HG03196 (cell line): Measurements from ENCODE around the gene YES1.

Experiments
- ATAC-seq: cut with Tn5 transposase; IDR thresholded peaks from one replicate; pipeline ENCODE4 v1.9.1; 2021; ENCODE audit not compliant: unreplicated experiment

YES1 gene

DNA sequence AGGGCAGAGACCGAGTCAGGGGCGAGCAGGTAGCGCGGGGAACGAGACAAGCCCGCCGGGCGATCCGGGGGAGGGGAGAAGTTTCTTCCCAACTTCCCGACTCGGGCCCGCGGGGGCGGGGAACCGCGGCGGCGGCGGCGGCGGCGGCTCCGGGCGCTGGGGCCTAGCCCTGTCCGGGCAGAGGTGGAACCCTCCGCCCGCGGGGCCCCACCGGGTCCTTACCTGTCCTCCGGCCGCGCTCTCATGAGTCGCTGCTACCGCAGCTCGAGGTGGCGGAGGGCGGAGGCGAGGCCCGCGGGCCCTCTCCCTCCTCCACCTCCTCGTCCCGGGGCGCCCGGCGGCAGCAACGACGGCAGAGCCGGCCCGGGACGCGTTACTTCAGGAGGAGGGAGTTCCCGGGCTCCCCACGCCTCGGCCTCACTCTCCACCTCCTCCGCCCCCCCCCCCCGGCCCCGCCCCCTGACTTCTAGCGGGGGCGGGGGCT is at the start of gene YES1:
Gene YES1, minus strand, starts transcription at position 351 of the 484 bp plus-strand sequence. CDS start 55,415 bp downstream, outside the sequence.
- ATAC-seq = peak; percentile 28

DNA sequence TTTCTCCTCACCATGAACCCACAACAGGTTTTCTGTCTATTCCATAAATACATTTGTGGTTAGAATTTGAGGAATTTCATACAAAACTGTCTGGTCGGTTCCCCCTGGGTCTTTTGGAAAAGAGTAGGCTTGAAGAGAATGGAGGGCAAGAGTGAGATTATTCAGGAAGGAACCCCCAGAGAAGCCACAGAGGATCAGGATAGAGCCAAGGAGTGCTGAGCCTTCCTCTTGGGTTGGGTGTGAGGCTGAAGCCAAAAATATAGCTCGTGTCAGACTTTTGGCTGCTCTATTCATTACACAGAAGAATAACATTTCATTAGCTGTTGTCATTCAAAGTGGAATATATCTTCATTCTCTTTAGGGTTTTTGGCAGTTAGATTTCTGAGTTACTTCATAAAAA is 45.9 kb upstream of the YES1 start:
- ATAC-seq = no peak

DNA sequence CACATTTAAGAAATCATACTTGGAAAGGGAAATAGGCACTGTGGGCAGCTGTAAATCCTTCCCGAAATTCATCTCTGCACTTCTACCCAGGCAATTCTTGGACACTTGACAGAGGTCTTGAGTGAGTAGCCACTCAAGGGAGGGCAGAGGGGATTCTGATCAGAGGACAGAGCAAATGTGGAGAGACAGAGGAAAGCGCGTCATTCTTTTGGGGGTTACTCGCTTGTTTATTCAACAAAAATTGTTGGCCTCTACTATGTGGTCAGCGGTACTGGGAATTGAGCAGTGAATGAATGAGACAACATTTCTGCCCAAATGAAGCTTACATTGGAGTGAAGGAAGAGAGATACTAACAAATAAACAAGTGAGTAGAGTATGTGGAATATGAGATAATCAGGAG is 41.4 kb upstream of the YES1 start:
- no peak for ATAC-seq

DNA sequence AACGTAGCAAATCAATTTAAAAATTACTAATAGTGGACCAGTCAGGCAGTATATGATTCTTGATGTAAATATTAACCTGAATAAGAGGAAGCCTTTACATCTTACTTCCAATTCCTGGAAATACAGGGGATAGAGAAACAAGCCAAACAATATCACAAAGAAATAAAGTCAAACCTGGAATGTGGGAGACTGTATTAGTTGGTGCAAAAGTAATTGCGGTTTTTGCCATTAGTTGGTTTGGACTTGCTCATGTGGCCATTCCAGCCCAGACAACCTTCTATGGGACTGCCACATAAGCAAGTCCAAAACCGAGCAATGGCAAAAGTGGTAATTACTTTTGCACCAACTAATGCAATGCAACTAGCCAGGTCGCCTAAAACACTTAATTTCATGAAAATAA is 38.9 kb upstream of the YES1 start:
- ATAC-seq = no peak

DNA sequence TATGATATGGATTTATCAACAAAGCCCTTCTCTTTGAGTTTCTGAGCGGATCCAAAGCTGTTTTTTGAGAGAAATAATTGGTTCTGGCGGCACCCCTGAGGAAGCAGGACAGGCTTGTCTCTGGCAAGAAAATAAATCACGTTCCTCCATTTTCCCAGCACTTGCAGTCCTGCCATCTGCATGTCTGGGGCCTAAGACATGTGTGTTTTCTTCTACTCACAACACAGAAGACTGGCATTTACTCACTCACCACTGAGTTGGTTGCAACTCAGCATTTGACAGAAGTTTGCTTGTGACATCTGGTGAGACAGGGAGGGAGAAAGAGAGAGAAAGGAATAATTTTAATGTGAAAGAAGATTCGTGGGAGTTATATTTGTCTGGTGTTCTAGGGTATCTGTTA is 37.0 kb upstream of the YES1 start:
- no peak for ATAC-seq

DNA sequence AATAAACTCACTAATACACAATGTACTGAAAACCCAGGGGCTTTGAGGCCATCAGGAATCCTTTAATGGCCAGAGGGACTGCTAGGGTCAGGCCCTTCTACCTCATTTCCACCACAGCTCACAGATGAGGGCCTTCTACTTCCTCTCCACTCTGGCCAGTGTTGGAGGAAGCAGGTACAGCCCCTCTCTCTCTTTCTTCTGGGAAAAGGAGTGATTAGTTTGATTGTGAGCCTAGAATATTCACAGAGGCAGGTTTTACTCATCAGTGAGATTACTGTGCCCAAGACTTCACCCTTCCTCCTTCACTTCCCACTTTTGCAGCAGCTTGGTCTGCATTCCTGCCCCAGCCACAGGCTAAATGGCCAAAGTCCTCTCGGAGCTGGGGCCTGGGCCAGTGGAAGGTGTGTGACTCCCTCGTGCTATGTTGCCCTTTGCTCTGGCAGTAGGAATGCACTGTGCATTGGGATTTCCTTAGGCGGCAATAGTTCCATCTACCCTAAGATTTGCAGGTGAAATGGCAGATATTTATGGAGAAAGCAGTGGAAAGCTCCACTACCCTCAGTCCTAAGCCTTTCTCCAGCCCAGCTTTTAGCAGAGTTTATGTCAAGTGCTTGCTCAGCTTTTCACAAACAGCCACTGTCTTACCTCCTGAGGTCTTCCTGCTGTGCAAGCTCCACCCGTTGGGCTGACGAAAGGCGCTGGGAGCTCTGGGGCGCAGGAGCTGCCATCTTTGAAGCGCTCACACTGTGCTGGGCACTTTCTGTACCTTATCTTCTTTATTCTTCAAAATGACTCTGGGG is 36.2 kb upstream of the YES1 start:
- ATAC-seq = no peak

DNA sequence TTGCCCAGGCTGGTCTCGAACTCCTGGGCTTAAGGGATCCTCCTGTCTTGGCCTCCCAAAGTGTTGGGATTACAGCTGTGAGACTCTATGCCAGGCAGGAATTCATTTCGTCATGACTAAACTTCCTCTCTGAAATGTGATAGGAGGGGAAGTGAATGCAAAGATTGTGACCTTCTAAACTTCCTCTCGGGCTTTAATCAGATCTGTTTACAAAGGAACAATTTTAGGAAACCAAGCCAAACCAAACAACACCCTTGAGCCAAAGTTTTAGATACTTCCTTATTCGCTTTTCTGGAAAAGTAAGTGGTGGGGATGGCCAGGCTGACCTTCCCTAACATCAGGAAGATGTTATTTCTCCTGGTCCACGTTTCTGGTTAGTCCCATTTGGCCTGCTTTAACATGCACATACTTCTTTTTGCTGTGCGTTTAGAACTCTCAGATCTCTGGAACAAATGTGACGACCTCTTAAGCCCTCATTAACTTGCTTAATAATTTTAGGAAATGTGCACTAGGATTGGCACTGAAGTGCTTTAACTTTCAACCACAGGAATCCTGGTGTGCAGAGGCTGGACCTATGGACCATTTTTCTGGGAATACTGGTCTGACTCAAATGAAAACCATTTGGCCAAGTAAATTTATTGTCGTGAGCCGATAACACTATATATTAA is 33.2 kb upstream of the YES1 start:
- no peak for ATAC-seq

DNA sequence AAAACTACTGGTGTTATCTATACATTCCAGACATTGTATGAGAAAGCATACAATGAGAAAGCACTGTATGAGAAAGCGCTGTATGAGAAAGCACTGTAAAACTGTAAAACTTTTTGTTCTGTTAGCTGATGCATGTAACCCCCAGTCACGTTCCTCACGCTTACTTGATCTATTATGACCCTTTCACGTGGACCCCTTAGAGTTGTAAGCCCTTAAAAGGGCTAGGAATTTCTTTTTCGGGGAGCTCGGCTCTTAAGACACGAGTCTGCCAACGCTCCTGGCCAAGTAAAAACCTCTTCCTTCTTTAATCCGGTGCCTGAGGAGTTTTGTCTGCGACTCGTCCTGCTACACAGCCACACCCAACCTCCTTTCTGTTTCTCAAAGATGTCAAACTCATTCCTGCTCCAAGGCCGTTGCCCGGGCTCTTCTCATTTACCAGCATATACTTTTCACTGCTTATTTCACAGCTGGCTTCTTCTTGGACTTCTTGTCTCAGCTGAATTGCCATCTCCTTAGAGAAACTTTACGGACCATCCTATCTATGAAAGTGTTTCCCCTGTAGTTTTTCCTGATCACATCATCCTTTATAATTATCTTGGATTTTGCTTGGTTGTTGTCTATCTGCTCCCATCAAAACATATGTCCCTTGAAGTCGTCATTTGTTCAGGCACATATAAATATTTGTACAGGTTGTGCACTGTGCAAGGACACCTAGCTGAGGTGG is 29.8 kb upstream of the YES1 start:
- ATAC-seq = no peak

DNA sequence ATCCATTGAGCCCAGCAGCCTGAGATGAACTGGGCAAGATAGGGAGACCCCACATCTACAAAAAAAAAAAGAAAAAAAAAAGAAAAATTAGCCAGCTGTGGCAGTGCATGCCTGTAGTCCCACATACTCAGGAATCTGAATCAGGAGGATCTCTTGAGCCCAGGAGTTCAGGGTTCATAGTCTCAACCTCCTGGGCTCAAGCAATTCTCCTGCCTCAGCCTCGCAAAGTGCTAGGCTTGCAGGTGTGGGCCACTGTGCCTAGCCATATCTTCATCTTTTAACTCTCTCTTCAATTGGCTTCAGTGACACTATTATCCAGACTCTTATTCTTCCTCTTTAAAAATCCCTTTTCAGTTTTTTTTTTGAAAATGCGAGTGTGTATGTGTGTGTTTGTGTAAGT is 28.5 kb upstream of the YES1 start:
- ATAC-seq = no peak

DNA sequence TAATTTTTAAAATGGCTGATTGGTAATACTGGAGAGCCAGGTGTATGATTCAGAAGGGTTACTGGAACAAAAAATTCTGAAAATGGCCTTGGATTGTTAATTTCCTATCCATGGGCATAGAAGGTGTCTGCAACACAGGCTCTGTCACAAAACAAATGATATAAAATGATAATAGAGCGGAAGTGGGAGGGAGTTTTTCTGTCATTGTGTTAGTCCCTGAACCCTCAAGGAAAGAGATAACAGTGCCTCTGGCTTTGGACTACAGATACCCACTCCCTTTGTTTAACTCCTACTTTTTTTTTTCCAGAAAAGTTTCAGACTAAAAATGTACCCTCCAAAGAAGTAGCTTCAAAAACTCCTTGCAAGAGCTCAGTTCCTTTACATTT is 28.0 kb upstream of the YES1 start:
- ATAC-seq = no peak

DNA sequence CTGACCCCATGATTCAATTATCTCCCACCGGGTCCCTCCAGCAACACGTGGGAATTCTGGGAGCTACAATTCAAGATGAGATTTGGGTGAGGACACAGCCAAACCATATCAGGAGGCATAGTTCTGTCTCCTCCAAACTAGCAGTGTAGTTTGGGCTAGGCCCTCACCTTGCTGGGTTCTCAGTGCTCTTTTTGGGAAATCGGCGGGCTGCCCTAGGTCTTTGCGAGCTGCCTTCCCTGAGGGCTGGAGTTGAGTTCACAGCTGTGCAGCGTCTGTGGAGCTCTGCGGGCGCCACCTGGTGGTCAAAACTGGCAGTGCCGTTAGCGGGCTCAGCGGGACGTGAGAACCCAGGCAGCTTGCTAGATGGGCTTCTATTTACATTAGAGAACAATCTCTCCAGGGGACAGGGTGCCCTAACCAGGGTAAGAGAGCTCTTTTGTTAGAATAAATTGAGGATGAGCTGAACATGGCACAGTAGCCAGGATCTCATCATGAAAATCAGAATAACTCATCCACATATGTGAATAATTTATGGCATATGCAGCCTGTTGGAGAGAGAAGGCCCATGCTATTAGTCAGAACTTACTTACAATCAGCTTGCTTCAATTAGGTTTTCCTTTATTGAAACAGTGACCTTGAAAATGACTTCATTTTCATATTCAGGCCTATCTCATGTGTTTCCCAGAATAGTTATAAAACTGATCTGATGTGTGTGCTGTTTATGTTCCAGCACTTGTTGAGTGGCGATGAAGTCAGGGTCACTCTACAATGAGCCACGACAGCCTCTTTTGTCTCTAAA is 27.4 kb upstream of the YES1 start:
- peak; percentile 96 for ATAC-seq

DNA sequence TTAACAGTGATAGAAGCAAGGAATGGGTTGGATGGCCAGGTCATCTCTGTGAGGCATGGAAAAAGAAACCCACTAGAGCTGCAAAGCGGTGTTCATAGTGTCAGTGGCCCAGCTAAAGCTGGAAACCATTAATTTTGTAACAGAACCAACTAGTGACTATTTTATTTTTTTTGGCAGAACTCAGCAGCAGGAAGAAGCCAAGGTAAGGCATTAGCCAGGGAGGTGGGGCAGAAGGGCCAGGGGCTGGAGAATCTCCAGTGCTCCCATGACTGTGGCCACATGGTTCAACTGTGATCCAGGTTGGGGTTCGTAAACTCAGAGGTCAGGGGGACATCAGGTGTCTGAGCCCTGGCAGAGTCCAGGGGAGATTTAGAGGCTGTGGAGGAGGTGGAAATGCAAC is 25.9 kb upstream of the YES1 start:
- ATAC-seq = no peak

DNA sequence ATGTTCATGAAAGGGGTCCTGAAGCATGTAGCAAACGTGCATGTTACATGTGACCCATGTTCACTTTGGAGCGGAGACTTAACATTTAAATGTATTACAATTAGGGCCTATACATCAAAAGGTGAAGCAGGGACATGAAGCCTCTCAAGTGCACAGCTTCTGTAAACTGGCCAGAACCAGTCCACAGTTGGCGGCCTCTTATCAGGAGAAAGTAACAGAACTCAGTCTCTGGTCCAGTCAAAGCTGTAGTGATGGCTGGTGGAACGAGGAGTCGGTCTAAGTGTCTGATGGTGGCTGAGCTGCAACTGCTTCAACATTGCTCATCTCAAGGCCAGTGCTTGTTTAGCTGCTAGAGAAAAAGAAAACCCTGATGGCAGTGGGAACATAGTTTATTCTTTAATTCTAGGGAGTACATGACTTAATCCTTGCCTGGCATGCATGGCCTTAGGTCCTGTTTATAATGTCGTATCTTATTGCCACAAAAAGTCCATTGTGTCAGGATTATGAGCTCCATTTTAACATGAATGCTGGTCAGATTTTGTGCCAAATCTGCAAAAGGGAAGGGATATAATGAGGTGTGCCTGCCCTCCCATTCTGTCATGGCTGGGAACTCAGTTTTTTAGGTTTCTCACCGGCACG is 22.2 kb upstream of the YES1 start:
- no peak for ATAC-seq

DNA sequence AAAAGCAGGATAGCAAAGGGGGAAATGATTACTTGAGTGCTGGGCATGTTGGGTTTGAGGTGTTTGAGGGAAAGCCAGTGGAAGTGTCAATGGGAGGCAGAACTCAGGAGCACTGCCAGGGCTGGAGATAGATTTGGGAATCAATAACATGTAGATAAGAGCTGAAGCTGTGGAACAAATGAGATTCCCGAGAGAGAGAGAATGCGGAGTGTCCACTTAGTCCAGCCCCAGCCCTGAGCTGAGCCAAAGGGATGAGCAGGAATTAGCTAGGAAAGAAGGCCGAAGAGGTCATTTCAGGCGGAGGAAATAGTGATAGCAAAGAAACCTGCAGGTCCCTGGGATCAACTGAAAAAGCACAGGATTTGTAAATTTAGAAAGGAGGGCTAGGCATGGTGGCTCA is 21.2 kb upstream of the YES1 start:
- no peak for ATAC-seq

DNA sequence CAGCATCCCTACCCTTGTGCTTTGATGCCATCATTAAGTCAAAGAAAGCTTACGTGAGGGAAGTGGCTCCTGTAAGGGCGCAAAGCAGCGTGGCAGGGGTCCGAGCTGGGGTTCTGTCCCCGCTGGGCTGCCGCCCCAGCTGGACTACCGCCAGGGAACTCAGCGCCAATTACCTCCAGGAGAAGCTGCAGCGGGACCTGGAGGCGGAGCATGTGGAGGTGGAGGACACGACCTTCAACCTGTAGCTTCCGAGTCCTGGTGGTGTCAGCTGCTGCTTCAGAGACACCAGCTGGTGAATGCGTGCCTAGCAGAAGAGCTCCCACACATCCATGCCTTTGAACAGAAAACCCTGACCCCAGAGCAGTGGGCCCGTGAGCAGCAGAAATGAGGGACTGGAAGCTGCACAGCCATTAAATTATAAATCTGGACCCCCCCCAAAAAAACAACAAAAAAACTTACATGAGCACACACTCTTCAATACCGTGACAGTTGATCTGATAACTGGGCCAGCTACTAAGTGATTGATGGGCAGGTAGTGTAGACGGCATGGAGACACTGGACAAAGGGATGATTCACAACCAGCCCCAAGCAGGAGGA is 20.1 kb upstream of the YES1 start:
- no peak for ATAC-seq

DNA sequence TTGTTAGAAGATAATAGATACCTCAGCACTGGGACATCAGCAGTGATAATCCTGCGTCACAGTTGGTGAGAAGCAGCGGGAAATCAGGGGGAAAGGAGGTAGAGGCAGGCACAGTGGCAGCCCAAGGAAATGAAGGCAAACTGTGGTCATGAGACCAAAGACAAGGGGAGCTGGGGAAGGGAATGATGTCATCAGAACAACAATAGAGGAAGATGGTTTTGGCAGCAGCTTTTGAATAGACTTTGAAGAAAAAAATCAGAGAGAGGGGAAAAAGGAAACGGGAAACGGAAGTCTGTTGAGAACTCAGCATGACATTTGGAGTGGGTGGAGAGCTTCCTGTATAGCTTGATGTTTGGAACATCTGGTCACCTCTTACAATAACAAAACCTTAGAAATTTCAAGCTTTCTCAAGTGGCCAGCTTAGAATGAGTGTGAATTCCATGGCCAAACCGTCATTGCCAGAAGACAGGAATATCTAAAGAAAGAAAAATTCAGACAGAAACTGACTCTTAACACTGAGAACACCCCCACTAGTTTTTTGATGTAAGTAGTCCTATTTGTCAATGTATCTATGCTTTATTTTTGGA is 18.4 kb upstream of the YES1 start:
- peak; percentile 57 for ATAC-seq

DNA sequence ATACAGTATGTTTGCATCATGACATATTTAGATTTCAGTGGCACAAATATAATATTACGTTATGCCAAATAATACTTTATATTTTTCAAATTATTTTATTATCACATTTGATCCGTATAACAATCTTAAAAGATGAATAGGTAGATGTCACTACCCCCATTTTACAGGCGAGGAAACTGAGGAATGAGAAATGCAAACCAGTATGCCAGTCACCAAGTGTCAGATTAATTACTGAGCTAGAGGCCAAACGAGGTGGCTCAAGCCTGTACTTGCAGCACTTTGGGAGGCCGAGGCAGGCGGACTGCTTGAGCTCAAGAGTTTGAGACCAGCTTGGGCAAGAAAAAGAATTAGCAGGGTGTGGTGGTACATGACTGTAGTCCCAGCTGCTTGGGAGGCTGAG is 17.4 kb upstream of the YES1 start:
- ATAC-seq = no peak

DNA sequence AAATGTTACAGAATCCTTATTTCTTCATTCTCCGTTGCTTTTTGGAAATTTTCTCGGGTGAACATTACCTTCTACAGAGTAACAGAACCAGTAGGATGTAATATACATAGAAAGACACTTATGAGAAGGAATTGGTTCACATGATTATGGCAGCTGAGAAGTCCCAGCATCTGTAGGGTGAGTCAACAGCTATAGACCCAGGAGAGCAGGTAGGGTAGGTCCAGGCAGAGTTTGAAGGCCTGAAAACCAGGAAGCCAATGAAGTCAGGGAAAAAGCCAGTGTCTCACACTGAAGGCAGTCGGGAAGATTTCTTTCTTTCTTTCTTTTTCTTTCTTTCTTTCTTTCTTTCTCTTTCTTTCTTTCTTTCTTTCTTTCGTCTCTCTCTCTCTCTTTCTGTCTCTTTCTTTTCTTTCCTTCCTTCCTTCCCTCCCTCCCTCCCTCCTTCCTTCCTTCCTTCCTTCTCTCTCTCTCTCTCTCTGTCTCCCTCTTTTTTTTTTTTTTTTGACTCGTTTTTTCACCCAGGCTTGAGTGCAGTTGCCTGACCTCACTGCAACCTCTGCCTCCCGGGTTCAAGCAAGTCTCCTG is 15.1 kb upstream of the YES1 start:
- ATAC-seq = no peak

DNA sequence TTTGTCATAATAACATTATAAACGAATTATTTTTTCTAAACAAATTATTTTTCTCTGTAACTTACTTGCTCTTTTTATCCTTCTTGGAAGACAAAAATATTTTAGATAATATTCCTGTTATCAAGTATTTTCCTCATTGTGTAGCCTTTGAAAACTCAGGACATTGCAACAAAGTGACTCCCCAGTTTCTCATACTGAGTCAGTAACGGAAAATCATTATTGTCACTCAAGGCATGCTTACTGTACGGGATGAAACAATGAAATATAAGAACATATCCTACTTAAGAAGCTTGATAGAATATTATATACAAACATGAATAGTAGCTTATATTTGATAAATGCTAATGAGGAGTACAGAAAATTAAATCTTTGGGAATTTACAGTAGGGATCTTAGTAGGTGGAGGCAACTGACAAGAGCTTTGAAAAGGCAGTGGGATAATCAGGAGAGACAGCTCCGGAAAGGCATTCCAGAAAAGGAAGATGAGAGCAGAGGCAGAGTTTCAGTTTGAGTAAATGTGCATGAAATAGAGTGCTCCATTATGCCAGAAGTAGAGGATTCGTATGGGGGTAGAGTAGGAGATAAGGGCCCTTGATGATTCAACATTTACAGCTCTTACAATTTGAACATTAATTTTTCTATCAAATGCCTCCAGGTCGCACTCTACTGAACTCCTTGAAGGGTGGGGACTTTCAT is 14.0 kb upstream of the YES1 start:
- no peak for ATAC-seq
